ENCODE measurements around the gene HIBADH. TPM values are rescaled to one million over a fixed set of nuclear protein-coding genes. Genes with fewer than 3 reads are reported as not detected.

HIBADH gene
- total RNA-seq, 1 experiment from 2014 or later: 51.5 TPM

- Mint-ChIP-seq H3K27ac (ENCODE audit: low read depth, unreplicated experiment) (no peak overlapping the region), H3K27me3 (ENCODE audit: insufficient read depth, unreplicated experiment) (no peaks in the 10 kb centered on the region), H3K9me3 (ENCODE audit: unreplicated experiment) (no peaks in the 10 kb centered on the region), H3K4me1 (ENCODE audit: insufficient read depth, unreplicated experiment) (no peaks in the 10 kb centered on the region), H3K36me3 (ENCODE audit: insufficient read depth, unreplicated experiment) (peaks cover 6% of the 10 kb centered on the region), H3K4me3 (ENCODE audit: unreplicated experiment) (no peak overlapping the region)
- ChIA-PET CTCF (interaction anchor here (0.6 to 1.1 kb wide), 5 partner anchors 10 to 1447 kb away, joined by 3 read pairs; no protein-coding TSS in a partner anchor), POLR2A (interaction anchor here (0.7 to 1.5 kb wide), 2 partner anchors 9 to 67 kb away, joined by 4 read pairs; no protein-coding TSS in a partner anchor)
- TF ChIP-seq, protein P1, sequence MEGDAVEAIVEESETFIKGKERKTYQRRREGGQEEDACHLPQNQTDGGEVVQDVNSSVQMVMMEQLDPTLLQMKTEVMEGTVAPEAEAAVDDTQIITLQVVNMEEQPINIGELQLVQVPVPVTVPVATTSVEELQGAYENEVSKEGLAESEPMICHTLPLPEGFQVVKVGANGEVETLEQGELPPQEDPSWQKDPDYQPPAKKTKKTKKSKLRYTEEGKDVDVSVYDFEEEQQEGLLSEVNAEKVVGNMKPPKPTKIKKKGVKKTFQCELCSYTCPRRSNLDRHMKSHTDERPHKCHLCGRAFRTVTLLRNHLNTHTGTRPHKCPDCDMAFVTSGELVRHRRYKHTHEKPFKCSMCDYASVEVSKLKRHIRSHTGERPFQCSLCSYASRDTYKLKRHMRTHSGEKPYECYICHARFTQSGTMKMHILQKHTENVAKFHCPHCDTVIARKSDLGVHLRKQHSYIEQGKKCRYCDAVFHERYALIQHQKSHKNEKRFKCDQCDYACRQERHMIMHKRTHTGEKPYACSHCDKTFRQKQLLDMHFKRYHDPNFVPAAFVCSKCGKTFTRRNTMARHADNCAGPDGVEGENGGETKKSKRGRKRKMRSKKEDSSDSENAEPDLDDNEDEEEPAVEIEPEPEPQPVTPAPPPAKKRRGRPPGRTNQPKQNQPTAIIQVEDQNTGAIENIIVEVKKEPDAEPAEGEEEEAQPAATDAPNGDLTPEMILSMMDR (IDR thresholded peaks at IDR 0.05; ENCODE audit: unreplicated experiment): no peak
- BruUV-seq (replicated peaks): no TSS peak
- intact Hi-C loops (cut with micrococcal nuclease): no loop called here
- DNase-seq (ENCODE audit: unreplicated experiment): no peak
Measured at GRCh38 chr7:27595009-27595408, 67.7 kb downstream of the HIBADH start.

DNA sequence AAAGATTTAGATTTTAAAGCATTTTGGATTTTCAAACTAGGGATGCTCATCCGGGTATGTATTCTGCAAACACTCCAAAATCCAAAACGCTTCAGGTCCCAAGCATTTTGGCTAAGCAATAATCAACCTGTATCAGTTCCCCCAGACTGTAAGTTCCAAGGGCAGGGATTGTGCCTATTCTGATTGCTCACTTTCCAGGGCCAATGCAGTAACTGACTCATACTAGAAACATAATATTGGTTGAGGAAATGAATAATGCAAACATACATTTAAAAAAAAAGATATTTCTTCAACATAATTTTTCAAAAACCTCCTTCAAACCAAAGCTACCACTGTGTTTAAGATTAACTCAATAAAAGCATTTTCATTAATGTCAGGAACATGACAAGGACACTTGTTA, 69.5 kb downstream of the HIBADH start:
- Mint-ChIP-seq H3K27ac (ENCODE audit: low read depth, unreplicated experiment) (no peak overlapping the region), H3K36me3 (ENCODE audit: insufficient read depth, unreplicated experiment) (peaks cover 6% of the 10 kb centered on the region), H3K9me3 (ENCODE audit: unreplicated experiment) (no peaks in the 10 kb centered on the region), H3K4me1 (ENCODE audit: insufficient read depth, unreplicated experiment) (no peaks in the 10 kb centered on the region), H3K4me3 (ENCODE audit: unreplicated experiment) (no peak overlapping the region), H3K27me3 (ENCODE audit: insufficient read depth, unreplicated experiment) (no peaks in the 10 kb centered on the region)
- no TSS peak for BruUV-seq (replicated peaks)
- TF ChIP-seq, protein P1 (IDR thresholded peaks at IDR 0.05; ENCODE audit: unreplicated experiment): no peak
- ChIA-PET CTCF (interaction anchor here (0.6 kb wide), 2 partner anchors 12 to 51 kb away, joined by 5 read pairs; no protein-coding TSS in a partner anchor), POLR2A (interaction anchor here (1.2 kb wide), 1 partner anchor 69 kb away, joined by 3 read pairs; the partner anchor contains the start of gene HIBADH)
- DNase-seq (ENCODE audit: unreplicated experiment): no peak
- intact Hi-C loops (cut with micrococcal nuclease): loop anchor here (5.0 kb wide), 1 partner anchor 329 kb away; no protein-coding TSS in a partner anchor

- ChIA-PET POLR2A (interaction anchor here (0.6 kb wide), 1 partner anchor 480 kb away, joined by 3 read pairs; no protein-coding TSS in a partner anchor), CTCF (no interaction called here)
- Mint-ChIP-seq H3K9me3 (ENCODE audit: unreplicated experiment) (no peaks in the 10 kb centered on the region), H3K4me1 (ENCODE audit: insufficient read depth, unreplicated experiment) (peaks cover 6% of the 10 kb centered on the region), H3K4me3 (ENCODE audit: unreplicated experiment) (no peak overlapping the region), H3K27me3 (ENCODE audit: insufficient read depth, unreplicated experiment) (no peaks in the 10 kb centered on the region), H3K36me3 (ENCODE audit: insufficient read depth, unreplicated experiment) (peaks cover 6% of the 10 kb centered on the region), H3K27ac (ENCODE audit: low read depth, unreplicated experiment) (no peak overlapping the region)
- DNase-seq (ENCODE audit: unreplicated experiment): no peak
- no TSS peak for BruUV-seq (replicated peaks)
- TF ChIP-seq, protein P1 (IDR thresholded peaks at IDR 0.05; ENCODE audit: unreplicated experiment): no peak
- intact Hi-C loops (cut with micrococcal nuclease): loop anchor here (5.0 kb wide), 1 partner anchor 332 kb away; no protein-coding TSS in a partner anchor
Measured at GRCh38 chr7:27590416-27590815, 72.3 kb downstream of the HIBADH start.

- H3K27ac Mint-ChIP-seq (ENCODE audit: low read depth, unreplicated experiment): no peak overlapping the region
- no peak for DNase-seq (ENCODE audit: unreplicated experiment)
- intact Hi-C loops (cut with micrococcal nuclease): no loop called here
- no peaks in the 10 kb centered on the region for H3K9me3 Mint-ChIP-seq (ENCODE audit: unreplicated experiment)
- POLR2A ChIA-PET: interaction anchor here (0.7 to 1.6 kb wide), 4 partner anchors 13 to 412 kb away, joined by 3 read pairs; no protein-coding TSS in a partner anchor
- peaks cover 6% of the 10 kb centered on the region for H3K4me1 Mint-ChIP-seq (ENCODE audit: insufficient read depth, unreplicated experiment)
- CTCF ChIA-PET: interaction anchor here (0.6 to 2.2 kb wide), 7 partner anchors 11 to 772 kb away, joined by 3 to 9 read pairs (median 4); no protein-coding TSS in a partner anchor
- no peaks in the 10 kb centered on the region for H3K36me3 Mint-ChIP-seq (ENCODE audit: insufficient read depth, unreplicated experiment)
- H3K27me3 Mint-ChIP-seq (ENCODE audit: insufficient read depth, unreplicated experiment): no peaks in the 10 kb centered on the region
- H3K4me3 Mint-ChIP-seq (ENCODE audit: unreplicated experiment): no peak overlapping the region
- BruUV-seq (replicated peaks): no TSS peak
- TF ChIP-seq, protein P1 (IDR thresholded peaks at IDR 0.05; ENCODE audit: unreplicated experiment): no peak
Measured at GRCh38 chr7:27587429-27587828, 75.3 kb downstream of the HIBADH start.
